Measurements from ENCODE around the gene PKIB.
"Not testable (repeated sequence)": the region's sequence is repeated elsewhere in the genome, so short reads cannot be mapped to it uniquely, and the experiment has no call there.

The PKIB gene

GRCh38 chr6:122578961-122579360 is 31.2 kb upstream of the PKIB start:
- 88 to 100% methylated on average over 1 of the region's 1 CpG for WGBS, 2 experiments (ENCODE audit: insufficient coverage in 2 of 2)
- no peak overlapping the region for H3K27ac ChIP-seq (ENCODE audit: low read depth, low read length, severe bottlenecking)
- H3K4me1 ChIP-seq (ENCODE audit: control insufficient read depth, insufficient read depth, low read length, poor library complexity, severe bottlenecking): no peaks in the 10 kb centered on the region
- H3K36me3 ChIP-seq (ENCODE audit: control insufficient read depth, insufficient read depth, low read length): no peaks in the 10 kb centered on the region
- peaks cover 9% of the 10 kb centered on the region for H3K9me3 ChIP-seq (ENCODE audit: control insufficient read depth, low read length)
- H3K4me3 ChIP-seq (ENCODE audit: extremely low read depth, insufficient read depth, low read length, poor library complexity, severe bottlenecking): no peak overlapping the region

DNA sequence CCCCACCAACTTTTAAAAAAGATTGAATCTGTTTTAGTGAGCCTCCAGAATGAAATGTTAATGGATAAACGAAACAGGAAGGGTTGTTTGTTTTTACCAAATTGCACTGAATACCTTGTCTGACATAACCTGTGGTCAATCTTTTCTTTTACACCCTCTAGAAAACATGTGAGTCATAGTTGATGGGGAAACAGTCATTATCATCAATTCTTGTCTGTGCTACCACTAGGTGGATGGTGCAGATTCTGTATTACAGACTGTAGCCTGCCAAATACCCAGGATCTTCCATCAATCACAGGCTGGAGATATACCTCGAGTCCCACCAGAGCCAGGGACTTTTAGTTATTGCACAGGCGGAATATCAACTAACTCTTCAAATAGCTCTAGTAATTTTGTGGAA is 29.5 kb upstream of the PKIB start:
- WGBS, 2 experiments (ENCODE audit: insufficient coverage in 2 of 2): no CpG with 5 or more reads among the region's 3 CpGs
- Histone ChIP-seq H3K4me3 (ENCODE audit: extremely low read depth, insufficient read depth, low read length, poor library complexity, severe bottlenecking) (no peak overlapping the region), H3K4me1 (ENCODE audit: control insufficient read depth, insufficient read depth, low read length, poor library complexity, severe bottlenecking) (no peaks in the 10 kb centered on the region), H3K9me3 (ENCODE audit: control insufficient read depth, low read length) (no peaks in the 10 kb centered on the region), H3K36me3 (ENCODE audit: control insufficient read depth, insufficient read depth, low read length) (no peaks in the 10 kb centered on the region), H3K27ac (ENCODE audit: low read depth, low read length, severe bottlenecking) (no peak overlapping the region)

GRCh38 chr6:122589115-122589514 is 21.1 kb upstream of the PKIB start:
- Histone ChIP-seq H3K4me1 (ENCODE audit: control insufficient read depth, insufficient read depth, low read length, poor library complexity, severe bottlenecking) (no peaks in the 10 kb centered on the region), H3K27ac (ENCODE audit: low read depth, low read length, severe bottlenecking) (no peak overlapping the region), H3K36me3 (ENCODE audit: control insufficient read depth, insufficient read depth, low read length) (no peaks in the 10 kb centered on the region), H3K9me3 (ENCODE audit: control insufficient read depth, low read length) (no peaks in the 10 kb centered on the region), H3K4me3 (ENCODE audit: extremely low read depth, insufficient read depth, low read length, poor library complexity, severe bottlenecking) (no peak overlapping the region)
- no CpG with 5 or more reads among the region's 1 CpG for WGBS, 2 experiments (ENCODE audit: insufficient coverage in 2 of 2)

- H3K9me3 ChIP-seq (ENCODE audit: control insufficient read depth, low read length); H3K4me3 ChIP-seq (ENCODE audit: extremely low read depth, insufficient read depth, low read length, poor library complexity, severe bottlenecking); H3K4me1 ChIP-seq (ENCODE audit: control insufficient read depth, insufficient read depth, low read length, poor library complexity, severe bottlenecking); H3K36me3 ChIP-seq (ENCODE audit: control insufficient read depth, insufficient read depth, low read length); H3K27ac ChIP-seq (ENCODE audit: low read depth, low read length, severe bottlenecking): not testable (repeated sequence)
- WGBS, 2 experiments (ENCODE audit: insufficient coverage in 2 of 2): no CpG with 5 or more reads among the region's 2 CpGs
Observed at GRCh38 chr6:122598295-122598694, 11.9 kb upstream of the PKIB start.

GRCh38 chr6:122604676-122605075 is 5.5 kb upstream of the PKIB start:
- H3K27ac ChIP-seq (ENCODE audit: low read depth, low read length, severe bottlenecking): no peak overlapping the region
- no peaks in the 10 kb centered on the region for H3K4me1 ChIP-seq (ENCODE audit: control insufficient read depth, insufficient read depth, low read length, poor library complexity, severe bottlenecking)
- peaks cover 6% of the 10 kb centered on the region for H3K36me3 ChIP-seq (ENCODE audit: control insufficient read depth, insufficient read depth, low read length)
- H3K4me3 ChIP-seq (ENCODE audit: extremely low read depth, insufficient read depth, low read length, poor library complexity, severe bottlenecking): no peak overlapping the region
- no peaks in the 10 kb centered on the region for H3K9me3 ChIP-seq (ENCODE audit: control insufficient read depth, low read length)

GRCh38 chr6:122610690-122611455 is 668 bp downstream of the PKIB start:
- Histone ChIP-seq H3K4me3 (ENCODE audit: extremely low read depth, insufficient read depth, low read length, poor library complexity, severe bottlenecking) (peak overlapping the region; percentile 35), H3K4me1 (ENCODE audit: control insufficient read depth, insufficient read depth, low read length, poor library complexity, severe bottlenecking) (peaks cover 2% of the 10 kb centered on the region), H3K36me3 (ENCODE audit: control insufficient read depth, insufficient read depth, low read length) (peaks cover 1% of the 10 kb centered on the region), H3K9me3 (ENCODE audit: control insufficient read depth, low read length) (no peaks in the 10 kb centered on the region), H3K27ac (ENCODE audit: low read depth, low read length, severe bottlenecking) (no peak overlapping the region)
- WGBS, 2 experiments (ENCODE audit: insufficient coverage in 2 of 2): 38 to 45% methylated on average over 24 of the region's 42 CpGs

DNA sequence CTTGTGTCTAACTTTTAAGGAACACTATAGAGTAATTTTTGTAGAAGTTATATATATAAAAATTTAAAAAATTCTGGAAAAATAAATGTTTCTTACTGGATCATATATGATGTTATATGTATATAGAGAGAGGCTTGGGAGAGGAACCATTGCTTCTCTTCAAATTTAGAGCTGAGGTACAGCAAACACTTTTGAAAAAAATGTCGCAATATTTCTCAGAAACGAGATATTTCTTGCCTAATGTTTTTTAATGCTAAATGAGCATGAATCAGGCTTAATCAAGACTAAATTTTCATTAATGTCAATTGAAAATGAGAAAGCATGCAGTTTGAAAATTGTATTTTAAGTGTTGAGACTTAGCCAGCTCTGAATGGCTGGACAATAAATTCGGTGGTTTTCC is 2.6 kb downstream of the PKIB start:
- no peak overlapping the region for H3K27ac ChIP-seq (ENCODE audit: low read depth, low read length, severe bottlenecking)
- H3K4me3 ChIP-seq (ENCODE audit: extremely low read depth, insufficient read depth, low read length, poor library complexity, severe bottlenecking): no peak overlapping the region
- peaks cover 2% of the 10 kb centered on the region for H3K4me1 ChIP-seq (ENCODE audit: control insufficient read depth, insufficient read depth, low read length, poor library complexity, severe bottlenecking)
- no CpG with 5 or more reads among the region's 3 CpGs for WGBS, 2 experiments (ENCODE audit: insufficient coverage in 2 of 2)
- H3K9me3 ChIP-seq (ENCODE audit: control insufficient read depth, low read length): no peaks in the 10 kb centered on the region
- H3K36me3 ChIP-seq (ENCODE audit: control insufficient read depth, insufficient read depth, low read length): no peaks in the 10 kb centered on the region

DNA sequence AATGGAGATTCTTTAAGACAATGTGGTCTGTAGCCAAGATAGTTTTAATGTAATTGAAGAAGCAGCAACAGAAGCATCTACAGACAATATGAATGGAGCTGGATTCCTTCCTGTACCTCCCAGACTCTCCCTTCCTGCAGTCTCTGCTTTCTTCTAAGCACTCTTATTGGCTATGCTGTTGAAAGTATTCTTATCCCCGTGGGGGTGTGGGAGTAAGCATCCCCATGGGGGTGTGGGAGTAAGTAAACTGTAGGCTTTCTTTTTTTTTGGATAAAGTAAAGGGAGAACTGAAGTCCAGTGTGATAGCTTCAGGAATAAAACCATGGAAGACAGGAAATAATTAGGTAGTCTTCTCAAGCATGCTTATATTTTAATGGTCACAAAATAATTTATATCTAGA is 4.1 kb downstream of the PKIB start:
- WGBS, 2 experiments (ENCODE audit: insufficient coverage in 2 of 2): 50% methylated on average over 1 of the region's 1 CpG; no CpG with 5 or more reads in 1 of the 2 experiments
- Histone ChIP-seq H3K4me1 (ENCODE audit: control insufficient read depth, insufficient read depth, low read length, poor library complexity, severe bottlenecking) (peaks cover 2% of the 10 kb centered on the region), H3K9me3 (ENCODE audit: control insufficient read depth, low read length) (no peaks in the 10 kb centered on the region), H3K4me3 (ENCODE audit: extremely low read depth, insufficient read depth, low read length, poor library complexity, severe bottlenecking) (no peak overlapping the region), H3K36me3 (ENCODE audit: control insufficient read depth, insufficient read depth, low read length) (no peaks in the 10 kb centered on the region), H3K27ac (ENCODE audit: low read depth, low read length, severe bottlenecking) (no peak overlapping the region)

- peaks cover 2% of the 10 kb centered on the region for H3K4me1 ChIP-seq (ENCODE audit: control insufficient read depth, insufficient read depth, low read length, poor library complexity, severe bottlenecking)
- no peak overlapping the region for H3K4me3 ChIP-seq (ENCODE audit: extremely low read depth, insufficient read depth, low read length, poor library complexity, severe bottlenecking)
- H3K27ac ChIP-seq (ENCODE audit: low read depth, low read length, severe bottlenecking): no peak overlapping the region
- H3K36me3 ChIP-seq (ENCODE audit: control insufficient read depth, insufficient read depth, low read length): no peaks in the 10 kb centered on the region
- 83% methylated on average over 1 of the region's 2 CpGs; no CpG with 5 or more reads in 1 of the 2 experiments for WGBS, 2 experiments (ENCODE audit: insufficient coverage in 2 of 2)
- H3K9me3 ChIP-seq (ENCODE audit: control insufficient read depth, low read length): no peaks in the 10 kb centered on the region
Observed at GRCh38 chr6:122615409-122615808, 5.2 kb downstream of the PKIB start.

DNA sequence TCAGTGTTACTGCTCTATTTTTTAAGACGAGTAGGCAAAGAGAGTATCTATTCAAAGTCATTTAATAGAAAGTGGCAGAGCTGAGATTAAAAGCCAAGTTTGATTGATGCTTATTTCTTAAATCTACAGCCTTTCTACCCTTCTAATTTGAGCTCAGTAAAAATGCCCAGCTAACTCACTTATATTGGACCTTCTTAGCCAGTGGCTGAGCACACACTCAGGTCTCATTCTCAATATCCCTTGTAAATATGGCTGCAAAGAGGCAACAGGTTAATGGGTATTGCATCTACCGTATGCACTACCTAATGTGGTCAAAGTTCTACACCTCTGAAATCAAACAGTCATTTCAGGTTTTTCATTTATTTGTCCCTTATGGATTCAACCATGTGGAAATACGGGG is 6.7 kb downstream of the PKIB start:
- Histone ChIP-seq H3K9me3 (ENCODE audit: control insufficient read depth, low read length) (no peaks in the 10 kb centered on the region), H3K27ac (ENCODE audit: low read depth, low read length, severe bottlenecking) (no peak overlapping the region), H3K36me3 (ENCODE audit: control insufficient read depth, insufficient read depth, low read length) (no peaks in the 10 kb centered on the region), H3K4me3 (ENCODE audit: extremely low read depth, insufficient read depth, low read length, poor library complexity, severe bottlenecking) (no peak overlapping the region), H3K4me1 (ENCODE audit: control insufficient read depth, insufficient read depth, low read length, poor library complexity, severe bottlenecking) (no peaks in the 10 kb centered on the region)
- WGBS, 2 experiments (ENCODE audit: insufficient coverage in 2 of 2): 76 to 83% methylated on average over 1 to 3 of the region's 3 CpGs

GRCh38 chr6:122619309-122619708 is 9.1 kb downstream of the PKIB start:
- Histone ChIP-seq H3K9me3 (ENCODE audit: control insufficient read depth, low read length) (no peaks in the 10 kb centered on the region), H3K4me1 (ENCODE audit: control insufficient read depth, insufficient read depth, low read length, poor library complexity, severe bottlenecking) (no peaks in the 10 kb centered on the region), H3K36me3 (ENCODE audit: control insufficient read depth, insufficient read depth, low read length) (no peaks in the 10 kb centered on the region), H3K4me3 (ENCODE audit: extremely low read depth, insufficient read depth, low read length, poor library complexity, severe bottlenecking) (no peak overlapping the region), H3K27ac (ENCODE audit: low read depth, low read length, severe bottlenecking) (no peak overlapping the region)
- 96% methylated on average over 2 of the region's 2 CpGs; no CpG with 5 or more reads in 1 of the 2 experiments for WGBS, 2 experiments (ENCODE audit: insufficient coverage in 2 of 2)

Data from mesodermal cell (in vitro differentiated cells).